KOPT-K1 (cell line): ENCODE measurements around the gene DNAJC27.

Experiments used
- H3K27ac ChIP-seq: fragments of 200-600 bp; sonication (generic); 2 replicates; pipeline ENCODE4 v1.5.1; 2016; ENCODE audit warnings: antibody characterized with exemption, mild to moderate bottlenecking, low read depth, low read length; ENCODE audit not compliant: poor library complexity, severe bottlenecking
- H3K36me3 ChIP-seq: fragments of 200-600 bp; sonication (generic); 2 replicates; pipeline ENCODE4 v1.5.1; 2017; ENCODE audit warnings: antibody characterized with exemption, mild to moderate bottlenecking, low read length, moderate library complexity; ENCODE audit not compliant: insufficient read depth
- H3K9me3 ChIP-seq: fragments of 200-600 bp; sonication (generic); 2 replicates; pipeline ENCODE4 v1.5.1; 2017; ENCODE audit warnings: antibody characterized with exemption, low read length, mild to moderate bottlenecking; ENCODE audit not compliant: insufficient read depth, poor library complexity, severe bottlenecking

Gene DNAJC27

DNA sequence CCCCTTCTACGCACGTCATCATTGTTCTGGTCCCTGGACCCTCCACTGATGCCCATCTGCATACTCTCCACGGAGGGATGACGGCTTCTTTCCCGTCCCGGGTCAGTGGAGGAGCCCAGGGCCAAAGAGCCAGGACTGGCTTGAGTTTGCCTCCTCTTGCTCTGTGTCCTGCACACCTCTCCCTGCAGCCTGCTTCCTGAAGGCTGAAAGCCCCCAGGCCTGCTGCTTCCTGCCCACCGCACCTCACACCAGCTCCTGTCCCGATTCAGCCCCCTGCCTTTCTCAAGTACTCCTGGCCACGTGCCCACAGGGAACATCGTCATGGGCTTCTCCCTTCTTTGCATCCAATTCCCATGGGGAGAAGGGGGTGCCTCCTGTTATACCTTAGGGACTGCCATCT is 58.8 kb downstream of the DNAJC27 start:
- no peak overlapping the region for H3K27ac ChIP-seq
- peaks cover 57% of the 10 kb centered on the region for H3K36me3 ChIP-seq
- H3K9me3 ChIP-seq = no peaks in the 10 kb centered on the region

DNA sequence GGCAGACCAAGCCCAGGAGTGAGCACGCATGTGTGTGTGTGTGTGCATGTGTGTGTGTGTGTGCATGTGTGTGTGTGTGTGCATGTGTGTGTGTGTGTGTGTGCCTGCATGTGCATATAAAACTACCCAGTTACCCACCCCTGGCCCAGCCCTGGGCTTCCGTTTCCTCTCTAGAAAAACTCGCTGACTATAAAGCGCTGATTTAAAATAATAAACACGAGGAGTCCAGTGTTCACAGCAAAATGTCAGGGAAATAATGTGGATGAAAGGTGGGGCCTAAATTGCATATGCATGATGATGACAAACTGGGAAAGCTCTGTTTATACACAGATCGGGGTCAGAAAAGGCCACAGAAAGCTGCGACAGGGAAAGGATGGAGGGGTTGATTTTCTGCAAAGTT is 59.2 kb downstream of the DNAJC27 start:
- H3K27ac ChIP-seq = no peak overlapping the region
- H3K36me3 ChIP-seq = peaks cover 53% of the 10 kb centered on the region
- no peaks in the 10 kb centered on the region for H3K9me3 ChIP-seq

DNA sequence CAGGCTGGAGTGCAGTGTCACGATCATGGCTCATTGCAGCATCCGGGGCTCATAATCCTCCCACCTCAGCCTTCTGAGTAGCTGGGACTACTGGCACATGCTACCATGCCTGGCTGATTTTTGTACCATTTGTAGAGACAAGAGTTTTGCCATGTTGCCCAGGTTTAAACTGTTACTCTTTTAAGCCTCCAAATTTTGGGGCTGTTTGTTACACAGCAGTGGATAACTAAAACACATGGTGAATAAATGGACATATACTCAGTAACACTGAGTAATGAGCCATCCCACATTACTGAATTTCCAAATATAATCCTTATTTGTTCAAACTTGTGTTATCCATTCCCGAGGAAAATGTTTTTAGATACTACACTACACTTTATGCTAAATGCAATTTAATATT is 61.5 kb downstream of the DNAJC27 start:
- Histone ChIP-seq H3K9me3 (no peaks in the 10 kb centered on the region), H3K27ac (no peak overlapping the region), H3K36me3 (peaks cover 58% of the 10 kb centered on the region)

DNA sequence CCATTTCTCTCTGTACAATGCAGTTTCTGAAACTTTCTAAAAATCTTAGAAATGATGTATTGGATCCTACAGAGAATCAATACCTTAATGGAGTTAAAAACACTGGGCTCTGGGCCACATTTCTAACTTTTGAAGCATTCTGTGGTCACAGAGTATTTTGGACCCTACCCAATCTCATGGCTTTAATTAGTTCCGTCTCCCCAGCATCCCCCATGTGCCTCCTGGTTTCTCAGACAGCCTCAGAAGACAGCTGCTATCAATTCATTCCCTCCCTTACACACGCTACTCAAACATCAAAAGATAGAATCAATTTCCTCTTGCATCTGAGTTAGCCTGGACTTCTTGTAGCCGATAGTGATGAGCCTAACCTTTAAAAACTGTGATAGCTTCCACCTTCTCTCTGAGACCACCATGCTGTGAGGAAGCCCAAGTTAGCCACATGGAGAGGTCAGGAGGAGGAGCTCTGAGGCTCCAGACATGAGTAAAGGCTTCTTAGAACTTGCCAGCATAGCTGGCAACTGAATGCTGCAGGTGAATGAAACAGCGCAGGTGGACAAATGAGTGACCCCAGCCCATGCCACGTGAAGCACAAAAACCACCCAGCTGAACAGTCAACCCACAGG is 62.1 kb downstream of the DNAJC27 start:
- H3K27ac ChIP-seq = no peak overlapping the region
- H3K9me3 ChIP-seq = no peaks in the 10 kb centered on the region
- peaks cover 55% of the 10 kb centered on the region for H3K36me3 ChIP-seq

DNA sequence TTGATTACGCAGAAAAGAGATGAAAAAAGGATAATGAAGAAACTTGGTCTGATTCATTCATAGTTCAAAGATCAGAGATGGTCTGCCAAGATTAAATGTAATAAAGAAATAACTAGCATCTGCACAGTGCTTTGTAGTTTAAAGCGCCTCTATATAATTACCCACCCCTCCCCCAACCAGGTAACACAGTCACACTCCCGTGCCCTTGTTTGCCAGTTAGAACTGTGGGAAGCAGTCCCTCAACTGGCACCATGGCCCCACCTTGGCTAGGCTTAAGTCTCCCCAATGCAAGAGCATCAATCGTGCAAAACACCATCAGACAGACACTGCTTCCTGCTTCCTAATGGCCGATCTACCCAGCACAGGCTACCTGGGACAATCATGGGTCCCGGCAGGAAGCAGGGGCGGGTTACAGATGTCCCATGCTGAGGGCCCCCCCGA is 63.3 kb downstream of the DNAJC27 start:
- Histone ChIP-seq H3K9me3 (no peaks in the 10 kb centered on the region), H3K36me3 (peaks cover 47% of the 10 kb centered on the region), H3K27ac (no peak overlapping the region)

DNA sequence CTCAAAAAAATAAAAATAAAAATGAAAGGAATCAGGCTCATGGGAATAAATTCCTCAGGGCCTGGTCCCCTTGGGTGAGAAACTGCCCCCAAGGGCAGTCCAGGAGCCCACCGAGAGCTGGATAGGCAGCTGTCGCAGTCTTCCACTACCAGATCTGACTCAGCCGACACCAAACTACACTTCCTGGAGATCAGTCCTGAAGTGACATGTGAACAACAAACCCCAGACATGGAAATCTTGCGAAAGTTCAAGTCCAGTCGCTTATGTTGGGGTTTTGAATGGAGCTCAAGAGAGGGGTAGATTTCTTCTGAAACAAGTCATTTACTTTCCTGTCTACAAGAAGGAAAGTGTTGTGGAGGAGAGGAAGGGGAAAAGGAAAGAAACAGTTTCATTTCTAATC is 64.6 kb downstream of the DNAJC27 start:
- peaks cover 55% of the 10 kb centered on the region for H3K36me3 ChIP-seq
- H3K27ac ChIP-seq = no peak overlapping the region

DNA sequence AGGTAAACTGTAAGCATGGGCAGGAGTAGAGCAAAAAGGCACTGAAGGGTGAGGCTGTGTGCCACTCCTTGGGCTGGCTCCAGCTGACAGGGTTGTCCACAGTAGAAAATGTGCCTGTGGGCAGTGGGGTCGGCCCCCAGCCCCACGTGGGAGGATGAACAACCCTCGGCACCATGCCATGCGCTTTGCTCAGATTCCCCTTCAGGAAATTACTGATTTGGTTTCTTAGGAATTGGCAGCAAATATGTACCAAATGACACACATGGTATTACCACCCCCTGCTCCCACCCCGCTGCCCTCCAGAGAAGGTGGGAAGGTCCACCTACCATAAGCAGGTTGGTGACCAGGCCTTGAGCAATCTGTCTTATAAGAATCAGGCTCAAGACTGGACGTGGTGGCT is 65.3 kb downstream of the DNAJC27 start:
- H3K36me3 ChIP-seq = peaks cover 50% of the 10 kb centered on the region
- H3K27ac ChIP-seq = no peak overlapping the region
- no peaks in the 10 kb centered on the region for H3K9me3 ChIP-seq

More for the DNA sequence above, 64.6 kb downstream of the DNAJC27 start:
- no peaks in the 10 kb centered on the region for H3K9me3 ChIP-seq

DNA sequence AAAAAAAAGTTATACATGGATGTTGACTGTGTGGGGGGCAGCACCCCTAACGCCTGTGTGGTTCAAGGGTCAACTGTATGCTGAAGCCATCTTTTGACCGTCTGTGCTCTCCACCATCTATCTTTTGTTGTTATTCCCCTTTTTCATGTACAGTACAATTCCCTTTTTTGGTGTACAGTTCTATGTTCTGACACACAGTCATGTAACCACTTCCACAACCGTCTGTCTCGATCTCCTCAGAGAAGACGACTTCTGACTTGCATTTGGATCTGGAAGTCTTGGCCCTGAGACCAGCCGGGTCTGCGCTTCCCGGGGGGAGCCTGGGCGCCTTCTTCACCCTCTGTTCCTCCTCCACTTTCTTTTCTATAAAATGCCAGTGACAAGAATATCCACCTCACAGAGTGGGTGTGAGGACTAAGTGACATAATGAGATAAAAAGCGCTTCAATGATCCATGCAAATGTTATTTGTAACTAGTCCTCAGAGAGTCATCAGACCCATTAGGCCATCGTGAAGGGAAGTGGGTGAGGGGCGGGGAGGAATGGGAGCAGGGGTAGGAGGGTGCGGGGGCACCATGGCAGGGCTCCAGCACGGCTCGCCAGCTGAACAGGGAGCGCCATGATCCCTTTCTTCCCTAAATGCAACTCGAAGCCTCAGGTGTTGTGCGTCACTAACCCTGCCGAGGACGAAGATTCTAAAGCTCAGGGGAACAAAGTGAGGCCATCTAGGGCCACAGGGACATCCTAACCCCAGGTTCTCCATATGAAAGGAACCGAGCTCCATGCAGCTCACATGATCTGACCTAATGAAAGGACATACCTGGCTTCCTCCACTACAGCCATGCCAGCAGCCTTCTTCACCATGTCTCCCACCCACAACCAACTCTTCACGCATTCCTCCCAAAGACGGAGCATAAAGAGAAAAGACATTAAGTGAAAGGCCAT is 68.3 kb downstream of the DNAJC27 start:
- peaks cover 45% of the 10 kb centered on the region for H3K36me3 ChIP-seq
- H3K27ac ChIP-seq = no peak overlapping the region
- peaks cover 11% of the 10 kb centered on the region for H3K9me3 ChIP-seq

DNA sequence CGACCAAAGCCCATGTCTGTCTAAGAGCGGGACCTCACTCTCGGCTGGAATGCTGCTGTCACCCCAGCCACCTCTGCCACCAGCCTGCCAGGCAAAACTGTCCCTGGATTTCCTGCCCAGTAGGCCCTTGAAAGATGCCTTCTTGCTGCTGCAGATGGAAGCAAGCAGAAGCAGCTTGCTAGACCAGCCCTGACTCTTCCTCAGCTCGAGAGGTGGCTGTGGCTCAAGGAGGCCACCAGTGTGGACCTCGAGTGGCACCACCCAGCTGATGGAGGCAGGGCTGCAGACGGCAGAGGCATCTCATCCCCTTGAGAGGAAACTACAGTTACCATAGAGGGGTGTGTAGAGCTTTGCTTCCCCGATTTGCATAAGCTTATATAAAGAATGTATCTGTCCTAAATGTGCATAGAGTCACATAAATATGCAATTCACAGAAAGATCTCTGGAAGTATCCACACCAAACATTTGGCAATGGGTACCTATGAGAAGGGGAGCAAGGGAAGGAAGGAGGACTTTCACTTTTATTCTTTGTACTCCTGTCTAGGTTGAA is 72.3 kb downstream of the DNAJC27 start:
- Histone ChIP-seq H3K27ac (no peak overlapping the region), H3K36me3 (peaks cover 54% of the 10 kb centered on the region), H3K9me3 (peaks cover 51% of the 10 kb centered on the region)

DNA sequence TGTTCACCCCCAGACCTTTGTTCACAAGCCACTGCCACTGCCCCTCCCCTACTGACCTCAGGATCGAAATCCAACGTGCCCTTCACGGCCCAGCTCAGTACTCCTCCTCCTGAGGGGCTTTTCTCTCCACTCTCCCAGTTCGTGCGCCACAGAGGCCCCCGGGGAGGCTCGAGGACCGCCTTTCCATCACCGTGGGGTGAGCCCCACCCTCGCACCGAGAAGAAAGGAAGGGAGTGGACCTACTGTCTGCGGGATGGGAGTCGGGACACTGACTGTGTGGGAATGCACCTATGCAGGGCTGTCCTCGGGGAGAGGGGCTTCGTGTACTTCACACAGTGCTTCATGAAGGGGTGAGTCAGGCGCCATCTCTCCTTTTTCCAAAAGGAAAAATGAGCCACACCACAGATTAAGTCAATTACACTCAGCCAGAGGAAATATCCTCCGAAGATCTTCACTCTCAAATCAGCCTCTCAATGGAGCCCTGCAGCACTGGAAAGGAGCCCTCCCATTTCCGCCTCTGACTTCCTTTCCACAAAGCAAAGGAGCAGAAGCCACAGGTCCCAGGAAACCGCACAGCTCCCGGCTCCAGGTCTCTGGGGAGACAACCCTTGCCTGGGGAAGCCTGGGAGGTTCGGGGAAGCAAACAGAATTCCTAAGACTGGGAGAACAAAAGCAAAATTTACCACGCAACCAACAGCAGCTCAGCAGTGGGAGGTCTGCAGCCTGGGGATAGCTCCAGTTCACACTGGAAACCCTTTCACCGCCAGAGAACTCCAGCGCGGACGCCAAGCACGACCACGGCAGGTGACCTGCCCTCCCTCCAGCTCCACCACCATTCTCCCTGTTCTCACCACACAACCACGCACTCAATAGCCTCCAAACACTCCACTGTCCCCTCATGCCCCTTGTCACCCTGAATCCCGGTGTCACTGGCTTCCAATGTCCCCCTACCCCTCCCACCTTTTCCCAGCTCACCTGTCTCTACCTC is 73.3 kb downstream of the DNAJC27 start:
- no peak overlapping the region for H3K27ac ChIP-seq
- H3K9me3 ChIP-seq = peaks cover 61% of the 10 kb centered on the region
- peaks cover 55% of the 10 kb centered on the region for H3K36me3 ChIP-seq

DNA sequence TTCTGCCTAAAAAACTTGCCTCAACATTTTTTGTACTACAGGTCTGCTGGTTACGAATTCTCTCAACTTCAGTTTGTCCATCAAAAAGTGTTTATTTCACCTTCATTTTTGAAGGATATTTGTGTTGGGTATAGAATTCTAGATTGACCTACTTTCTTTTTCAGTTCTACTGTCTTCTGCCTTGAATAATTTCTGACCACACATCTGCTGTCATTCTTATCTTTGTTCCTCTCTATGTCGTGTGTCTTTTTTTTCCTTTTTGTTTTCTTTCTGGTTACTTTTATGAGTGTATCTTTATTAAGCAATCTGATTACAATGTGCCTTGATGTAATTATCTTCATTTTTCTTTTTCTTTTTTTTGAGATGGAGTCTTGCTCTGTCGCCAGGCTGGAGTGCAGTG is 77.0 kb downstream of the DNAJC27 start:
- Histone ChIP-seq H3K9me3 (peaks cover 77% of the 10 kb centered on the region), H3K36me3 (peaks cover 41% of the 10 kb centered on the region)

DNA sequence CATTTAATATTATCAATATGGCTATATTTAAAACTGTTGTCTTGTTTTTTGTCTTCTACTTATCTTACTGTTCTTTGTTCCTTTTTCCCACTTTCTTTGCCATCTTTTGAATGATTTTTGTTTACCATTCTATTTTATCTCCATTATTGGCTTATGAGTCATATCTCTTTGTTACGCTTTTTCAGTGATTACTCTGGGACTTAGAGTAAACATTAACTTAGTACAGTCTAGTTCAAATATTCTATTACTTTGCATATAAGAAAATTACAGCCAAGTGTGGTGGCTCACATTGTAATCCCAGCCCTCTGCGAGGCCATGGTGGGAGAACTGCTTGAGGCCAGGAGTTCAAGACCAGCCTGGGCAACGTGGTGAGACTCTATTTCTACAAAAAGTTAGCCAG is 77.8 kb downstream of the DNAJC27 start:
- Histone ChIP-seq H3K27ac (no peak overlapping the region), H3K9me3 (peaks cover 71% of the 10 kb centered on the region), H3K36me3 (peaks cover 37% of the 10 kb centered on the region)

More for the DNA sequence above, 77.0 kb downstream of the DNAJC27 start:
- H3K27ac ChIP-seq = no peak overlapping the region
